Stomach smooth muscle (tissue), 2 donors: ENCODE results near the gene FTSJ3.

ENCODE experiments used
- H3K27ac ChIP-seq: one replicate; pipeline ENCODE4 v1.7.0; 2013; ENCODE audit warnings: mild to moderate bottlenecking, low read length, inconsistent platforms
- H3K27me3 ChIP-seq, 2 donors: one replicate each; pipeline ENCODE4 v1.7.0; 2013; ENCODE audit warnings: low read length in 2 of 2; ENCODE audit not compliant: insufficient read depth in 2 of 2, control insufficient read depth in 1 of 2
- H3K36me3 ChIP-seq, 2 donors: one replicate each; pipeline ENCODE4 v1.7.0; 2013; ENCODE audit warnings: low read length in 2 of 2; ENCODE audit not compliant: control insufficient read depth in 2 of 2, insufficient read depth in 2 of 2
- H3K4me1 ChIP-seq: one replicate; pipeline ENCODE4 v1.7.0; 2013; ENCODE audit warnings: low read length; ENCODE audit not compliant: control insufficient read depth, insufficient read depth
- H3K4me3 ChIP-seq, 2 donors: one replicate each; pipeline ENCODE4 v1.7.0; 2013; ENCODE audit warnings: low read length in 2 of 2
- H3K9ac ChIP-seq, 2 donors: one replicate each; pipeline ENCODE4 v1.7.0; 2013; ENCODE audit warnings: low read length in 2 of 2, mild to moderate bottlenecking in 1 of 2
- H3K9me3 ChIP-seq, 2 donors: one replicate each; pipeline ENCODE4 v1.7.0; 2013; ENCODE audit warnings: low read length in 2 of 2; ENCODE audit not compliant: control insufficient read depth in 2 of 2
- donor health status: healthy.
- donor health status: Pancreatic carcinoma.

Gene FTSJ3

GRCh38 chr17:63834431-63835166, 7.1 kb upstream of the FTSJ3 start:
- H3K36me3 ChIP-seq, result peaks cover 57 to 73% of the 10 kb centered on the region in 2 donors
- H3K4me1 ChIP-seq, result peaks cover 35% of the 10 kb centered on the region
- no peak overlapping the region for H3K4me3 ChIP-seq
- H3K9me3 ChIP-seq, result no peaks in the 10 kb centered on the region
- H3K27ac ChIP-seq, result no peak overlapping the region
- H3K27me3 ChIP-seq, result no peaks in the 10 kb centered on the region
- H3K9ac ChIP-seq, result no peak overlapping the region

GRCh38 chr17:63833741-63834373, 6.4 kb upstream of the FTSJ3 start:
- H3K27ac ChIP-seq, result no peak overlapping the region
- H3K36me3 ChIP-seq, result peaks cover 63 to 79% of the 10 kb centered on the region in 2 donors
- H3K4me1 ChIP-seq, result peaks cover 31% of the 10 kb centered on the region
- no peaks in the 10 kb centered on the region for H3K27me3 ChIP-seq
- no peaks in the 10 kb centered on the region for H3K9me3 ChIP-seq
- H3K9ac ChIP-seq, result no peak overlapping the region
- no peak overlapping the region for H3K4me3 ChIP-seq

GRCh38 chr17:63833026-63833740, 5.7 kb upstream of the FTSJ3 start:
- H3K4me1 ChIP-seq, result peaks cover 32% of the 10 kb centered on the region
- H3K4me3 ChIP-seq, result no peak overlapping the region
- H3K9ac ChIP-seq, result no peak overlapping the region
- no peaks in the 10 kb centered on the region for H3K9me3 ChIP-seq
- H3K27me3 ChIP-seq, result no peaks in the 10 kb centered on the region
- no peak overlapping the region for H3K27ac ChIP-seq
- H3K36me3 ChIP-seq, result peaks cover 63 to 79% of the 10 kb centered on the region in 2 donors

- Histone ChIP-seq H3K36me3 (peaks cover 63 to 79% of the 10 kb centered on the region in 2 donors), H3K9me3 (no peaks in the 10 kb centered on the region), H3K27me3 (no peaks in the 10 kb centered on the region), H3K4me1 (peaks cover 28% of the 10 kb centered on the region), H3K4me3 (no peak overlapping the region), H3K9ac (no peak overlapping the region), H3K27ac (no peak overlapping the region)
These were observed 5.0 kb upstream of the FTSJ3 start for GRCh38 chr17:63832455-63832854.

GRCh38 chr17:63832014-63832413, 4.6 kb upstream of the FTSJ3 start:
- Histone ChIP-seq H3K9ac (no peak overlapping the region), H3K4me1 (peaks cover 23% of the 10 kb centered on the region), H3K4me3 (no peak overlapping the region), H3K36me3 (peaks cover 63 to 76% of the 10 kb centered on the region in 2 donors), H3K9me3 (no peaks in the 10 kb centered on the region), H3K27ac (no peak overlapping the region), H3K27me3 (no peaks in the 10 kb centered on the region)

- peaks cover 57 to 72% of the 10 kb centered on the region in 2 donors for H3K36me3 ChIP-seq
- H3K4me1 ChIP-seq, result peaks cover 23% of the 10 kb centered on the region
- no peaks in the 10 kb centered on the region for H3K9me3 ChIP-seq
- H3K4me3 ChIP-seq, result no peak overlapping the region
- no peak overlapping the region for H3K27ac ChIP-seq
- no peaks in the 10 kb centered on the region for H3K27me3 ChIP-seq
- no peak overlapping the region for H3K9ac ChIP-seq
These were observed 4.0 kb upstream of the FTSJ3 start for GRCh38 chr17:63831505-63831904.

- Histone ChIP-seq H3K27me3 (no peaks in the 10 kb centered on the region), H3K9me3 (no peaks in the 10 kb centered on the region), H3K4me3 (no peak overlapping the region), H3K9ac (no peak overlapping the region), H3K27ac (no peak overlapping the region), H3K4me1 (peaks cover 28% of the 10 kb centered on the region), H3K36me3 (peaks cover 56 to 67% of the 10 kb centered on the region in 2 donors)
These were observed 3.5 kb upstream of the FTSJ3 start for GRCh38 chr17:63830904-63831491.

- H3K9ac ChIP-seq, result no peak overlapping the region
- peaks cover 62 to 64% of the 10 kb centered on the region in 2 donors for H3K36me3 ChIP-seq
- no peak overlapping the region for H3K4me3 ChIP-seq
- H3K9me3 ChIP-seq, result no peaks in the 10 kb centered on the region
- H3K27ac ChIP-seq, result peak overlapping the region; percentile 1
- peaks cover 36% of the 10 kb centered on the region for H3K4me1 ChIP-seq
- H3K27me3 ChIP-seq, result no peaks in the 10 kb centered on the region
These were observed 2.8 kb upstream of the FTSJ3 start for GRCh38 chr17:63830278-63830677.

GRCh38 chr17:63828936-63829335, 1.5 kb upstream of the FTSJ3 start:
- Histone ChIP-seq H3K4me1 (peaks cover 30% of the 10 kb centered on the region), H3K27ac (peak overlapping the region; percentile 87), H3K9me3 (no peaks in the 10 kb centered on the region), H3K27me3 (no peaks in the 10 kb centered on the region), H3K9ac (no peak overlapping the region), H3K4me3 (no peak overlapping the region), H3K36me3 (peaks cover 65 to 66% of the 10 kb centered on the region in 2 donors)

GRCh38 chr17:63827801-63828221, 348 bp upstream of the FTSJ3 start:
- H3K27ac ChIP-seq, result peak overlapping the region; percentile 87
- peak overlapping the region; percentile 82 to 86 for H3K9ac ChIP-seq
- no peaks in the 10 kb centered on the region for H3K27me3 ChIP-seq
- peak overlapping the region; percentile 85 to 96 for H3K4me3 ChIP-seq
- peaks cover 63 to 64% of the 10 kb centered on the region in 2 donors for H3K36me3 ChIP-seq
- H3K4me1 ChIP-seq, result peaks cover 30% of the 10 kb centered on the region
- no peaks in the 10 kb centered on the region for H3K9me3 ChIP-seq
